Muscle layer of colon (tissue), 2 donors: ENCODE data around the gene NXPE3.

Experiments used
- H3K27ac ChIP-seq: one replicate; pipeline ENCODE4 v1.7.0; 2013; ENCODE audit warnings: low read depth, mild to moderate bottlenecking, low read length, moderate library complexity
- H3K27me3 ChIP-seq, 2 donors: one replicate each; pipeline ENCODE4 v1.7.0; 2013; ENCODE audit warnings: low read length in 2 of 2, mild to moderate bottlenecking in 2 of 2; ENCODE audit not compliant: insufficient read depth in 2 of 2, control insufficient read depth in 1 of 2
- H3K36me3 ChIP-seq: one replicate; pipeline ENCODE4 v1.7.0; 2013; ENCODE audit warnings: mild to moderate bottlenecking, low read length; ENCODE audit not compliant: insufficient read depth
- H3K4me1 ChIP-seq: one replicate; pipeline ENCODE4 v1.7.0; 2013; ENCODE audit warnings: mild to moderate bottlenecking, low read length; ENCODE audit not compliant: insufficient read depth
- H3K4me3 ChIP-seq, 2 donors: one replicate each; pipeline ENCODE4 v1.7.0; 2013; ENCODE audit warnings: low read length in 2 of 2, low read depth in 1 of 2, mild to moderate bottlenecking in 1 of 2, moderate library complexity in 1 of 2
- H3K9ac ChIP-seq: one replicate; pipeline ENCODE4 v1.7.0; 2013; ENCODE audit warnings: low read length
- H3K9me3 ChIP-seq: one replicate; pipeline ENCODE4 v1.7.0; 2013; ENCODE audit warnings: mild to moderate bottlenecking, low read length
- donor health status: abdominal sarcoma.
- donor health status: Adenocarcinoma of cecum.

Gene NXPE3

GRCh38 chr3:101848754-101849713 is 70.0 kb downstream of the NXPE3 start, which contains the start of gene NFKBIZ:
Gene NFKBIZ (plus strand): TSS chr3:101849514. CDS start chr3:101849629, 115 bp downstream.
- Histone ChIP-seq H3K27me3 (no peaks in the 10 kb centered on the region), H3K9ac (peak within 1 kb of the TSS; percentile 92), H3K36me3 (peaks cover 28% of the 10 kb centered on the region), H3K9me3 (no peaks in the 10 kb centered on the region), H3K27ac (peak within 1 kb of the TSS; percentile 91), H3K4me3 (peak within 1 kb of the TSS; percentile 73 to 87), H3K4me1 (peaks cover 23% of the 10 kb centered on the region)

GRCh38 chr3:101849714-101850245 is 70.8 kb downstream of the NXPE3 start:
- Histone ChIP-seq H3K9ac (peak overlapping the region; percentile 92), H3K4me1 (peaks cover 23% of the 10 kb centered on the region), H3K27ac (peak overlapping the region; percentile 91), H3K27me3 (no peaks in the 10 kb centered on the region), H3K36me3 (peaks cover 36% of the 10 kb centered on the region), H3K9me3 (no peaks in the 10 kb centered on the region), H3K4me3 (peak overlapping the region; percentile 73 to 87)

- Histone ChIP-seq H3K27me3 (no peaks in the 10 kb centered on the region), H3K4me1 (peaks cover 23% of the 10 kb centered on the region), H3K9ac (peak overlapping the region; percentile 92), H3K36me3 (peaks cover 42% of the 10 kb centered on the region), H3K9me3 (no peaks in the 10 kb centered on the region), H3K4me3 (peak overlapping the region; percentile 73 to 87), H3K27ac (peak overlapping the region; percentile 91)
Measured at GRCh38 chr3:101850246-101851051, 71.4 kb downstream of the NXPE3 start.

GRCh38 chr3:101851072-101851770 is 72.2 kb downstream of the NXPE3 start:
- peaks cover 50% of the 10 kb centered on the region for H3K36me3 ChIP-seq
- H3K4me1 ChIP-seq: peaks cover 23% of the 10 kb centered on the region
- H3K9me3 ChIP-seq: no peaks in the 10 kb centered on the region
- no peaks in the 10 kb centered on the region for H3K27me3 ChIP-seq
- peak overlapping the region; percentile 73 to 87 for H3K4me3 ChIP-seq
- H3K9ac ChIP-seq: peak overlapping the region; percentile 92
- H3K27ac ChIP-seq: peak overlapping the region; percentile 91

GRCh38 chr3:101851850-101852714 is 73.1 kb downstream of the NXPE3 start:
- H3K27ac ChIP-seq: peak overlapping the region; percentile 57
- no peaks in the 10 kb centered on the region for H3K27me3 ChIP-seq
- H3K4me3 ChIP-seq: peak overlapping the region in 1 of 2 donors; percentile 73
- peaks cover 23% of the 10 kb centered on the region for H3K4me1 ChIP-seq
- H3K9me3 ChIP-seq: no peaks in the 10 kb centered on the region
- H3K9ac ChIP-seq: peak overlapping the region; percentile 92
- H3K36me3 ChIP-seq: peaks cover 58% of the 10 kb centered on the region

GRCh38 chr3:101852983-101853840 is 74.2 kb downstream of the NXPE3 start:
- Histone ChIP-seq H3K4me3 (no peak overlapping the region), H3K4me1 (peaks cover 17% of the 10 kb centered on the region), H3K9me3 (no peaks in the 10 kb centered on the region), H3K36me3 (peaks cover 69% of the 10 kb centered on the region), H3K27ac (no peak overlapping the region), H3K9ac (no peak overlapping the region), H3K27me3 (no peaks in the 10 kb centered on the region)

GRCh38 chr3:101853982-101854381 is 75.0 kb downstream of the NXPE3 start:
- Histone ChIP-seq H3K4me3 (no peak overlapping the region), H3K9ac (no peak overlapping the region), H3K4me1 (peaks cover 11% of the 10 kb centered on the region), H3K9me3 (no peaks in the 10 kb centered on the region), H3K27ac (no peak overlapping the region), H3K27me3 (no peaks in the 10 kb centered on the region), H3K36me3 (peaks cover 73% of the 10 kb centered on the region)

GRCh38 chr3:101854608-101855304 is 75.7 kb downstream of the NXPE3 start:
- Histone ChIP-seq H3K36me3 (peaks cover 81% of the 10 kb centered on the region), H3K4me3 (no peak overlapping the region)

GRCh38 chr3:101857301-101857741 is 78.3 kb downstream of the NXPE3 start:
- Histone ChIP-seq H3K9me3 (no peaks in the 10 kb centered on the region), H3K4me1 (peaks cover under 1% of the 10 kb centered on the region), H3K27ac (no peak overlapping the region), H3K9ac (no peak overlapping the region), H3K4me3 (no peak overlapping the region), H3K36me3 (peaks cover 84% of the 10 kb centered on the region), H3K27me3 (no peaks in the 10 kb centered on the region)

More at GRCh38 chr3:101854608-101855304, 75.7 kb downstream of the NXPE3 start:
- Histone ChIP-seq H3K9me3 (no peaks in the 10 kb centered on the region), H3K27me3 (no peaks in the 10 kb centered on the region), H3K27ac (no peak overlapping the region), H3K9ac (no peak overlapping the region), H3K4me1 (peaks cover 11% of the 10 kb centered on the region)
